ENCODE results near the gene PRR5L.
A peak's percentile ranks its signal among the peaks of the same experiment; 100 is the strongest.
"Not testable (repeated sequence)": the region's sequence is repeated elsewhere in the genome, so short reads cannot be mapped to it uniquely, and the experiment has no call there.

The PRR5L gene

DNA sequence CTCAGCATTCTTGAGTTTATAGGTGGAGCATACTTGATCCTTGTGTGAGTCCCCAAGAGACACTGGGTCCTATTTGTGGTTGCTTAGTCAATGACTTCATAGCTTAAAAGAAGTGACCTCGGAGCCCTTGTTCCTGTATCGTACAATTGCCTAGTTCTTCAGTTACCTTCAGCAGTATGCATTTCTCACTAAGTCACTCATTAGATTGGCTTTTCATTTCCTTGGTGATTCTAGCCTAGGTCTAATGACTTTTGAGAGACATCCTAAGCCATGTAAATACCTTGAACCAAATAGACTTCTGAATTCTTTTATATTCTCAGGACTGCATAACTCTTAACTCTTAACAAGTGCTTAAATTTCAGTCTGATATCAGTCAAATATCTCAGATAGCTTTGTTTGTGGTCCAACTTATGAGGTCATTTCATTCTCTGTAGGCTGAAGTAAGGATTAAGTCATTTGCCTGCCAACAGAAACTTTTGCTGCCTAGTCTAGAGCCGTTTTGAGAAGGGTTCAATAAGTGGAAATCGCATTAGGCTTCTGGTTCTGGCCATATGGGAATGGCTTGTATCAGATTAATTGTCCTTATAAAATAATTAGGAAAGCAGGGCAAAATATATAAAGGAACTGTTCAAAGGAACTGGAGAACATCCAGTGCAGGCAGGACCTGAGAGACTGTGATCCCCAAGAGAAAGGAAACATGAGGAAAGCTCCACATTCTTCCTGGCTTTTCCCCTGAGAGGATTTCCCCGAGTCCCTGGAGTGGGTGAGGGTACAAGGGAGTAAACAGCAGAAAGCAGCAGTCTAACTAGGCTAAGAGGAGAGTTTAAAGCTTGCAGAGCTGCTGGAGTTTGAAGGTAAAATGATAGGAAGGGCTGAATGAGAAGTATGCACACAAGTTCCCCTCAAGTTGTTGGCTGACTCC, 174.1 kb downstream of the PRR5L start:
- DNase-seq = no peak

DNA sequence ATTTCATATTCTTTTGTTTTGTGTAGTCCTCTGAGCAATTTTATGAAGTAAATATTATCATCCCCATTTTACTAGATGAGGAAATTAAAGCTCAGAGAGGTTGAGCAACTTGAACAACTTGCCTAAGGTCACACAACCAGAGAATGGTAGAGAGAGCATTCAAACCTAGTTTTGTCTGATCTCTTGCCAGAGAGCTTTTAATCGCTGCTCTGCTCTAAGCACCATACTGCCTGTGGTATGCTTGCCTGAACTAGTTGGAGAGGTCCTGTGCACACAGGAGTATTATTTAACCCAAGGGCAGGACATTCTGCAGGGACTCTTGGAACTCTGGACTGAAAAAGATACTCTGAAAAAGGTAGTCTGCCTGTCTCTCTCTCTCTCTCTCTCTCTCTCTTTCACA, 175.5 kb downstream of the PRR5L start:
- DNase-seq = no peak

DNA sequence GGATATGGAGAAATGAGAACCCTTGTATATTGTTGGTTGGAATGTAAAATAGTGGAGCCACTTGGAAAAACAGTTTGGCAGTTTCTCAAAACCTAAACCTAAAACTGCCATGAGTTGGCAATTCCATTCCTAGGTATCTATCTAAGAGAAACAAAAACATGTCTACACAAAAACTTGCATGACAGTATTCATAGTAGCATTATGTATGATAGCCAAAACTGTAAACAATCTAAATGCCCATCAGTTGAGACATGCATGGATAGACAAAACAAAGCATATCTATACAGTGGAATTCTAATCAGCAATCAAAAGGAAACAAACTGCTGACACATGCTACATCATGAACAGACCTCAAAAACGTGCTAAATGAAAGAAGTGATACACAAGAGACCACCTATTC, 179.1 kb downstream of the PRR5L start:
- no peak for DNase-seq

DNA sequence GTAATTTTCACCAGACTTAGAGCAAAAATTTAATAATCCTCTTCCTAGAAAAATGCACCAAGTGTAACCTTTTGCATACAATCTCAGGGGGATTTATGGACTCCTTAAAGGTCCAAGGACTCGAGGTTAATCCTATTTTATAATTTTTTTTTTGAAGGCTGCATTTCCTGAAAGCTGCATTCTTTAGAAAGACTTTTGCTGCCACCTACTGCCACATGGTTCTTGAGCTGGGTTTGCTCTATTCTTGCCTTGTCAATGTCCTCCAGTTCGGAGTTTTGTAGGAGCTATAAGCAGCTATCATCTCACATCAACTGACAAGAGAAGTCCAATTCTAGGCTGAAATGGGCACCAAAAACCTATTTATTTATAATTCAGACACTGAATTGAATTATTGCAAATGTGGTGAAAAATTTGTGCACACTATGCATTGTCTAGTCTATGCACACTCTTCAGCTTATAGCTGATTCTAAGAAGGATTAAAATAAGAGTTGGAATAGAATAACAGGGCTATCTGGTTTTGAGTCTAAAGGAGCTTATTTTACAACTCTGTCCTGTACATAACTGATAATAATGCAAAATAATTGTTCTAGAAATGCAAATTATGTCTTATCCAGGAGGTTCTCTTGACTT, 182.7 kb downstream of the PRR5L start:
- DNase-seq = peak; percentile 11

DNA sequence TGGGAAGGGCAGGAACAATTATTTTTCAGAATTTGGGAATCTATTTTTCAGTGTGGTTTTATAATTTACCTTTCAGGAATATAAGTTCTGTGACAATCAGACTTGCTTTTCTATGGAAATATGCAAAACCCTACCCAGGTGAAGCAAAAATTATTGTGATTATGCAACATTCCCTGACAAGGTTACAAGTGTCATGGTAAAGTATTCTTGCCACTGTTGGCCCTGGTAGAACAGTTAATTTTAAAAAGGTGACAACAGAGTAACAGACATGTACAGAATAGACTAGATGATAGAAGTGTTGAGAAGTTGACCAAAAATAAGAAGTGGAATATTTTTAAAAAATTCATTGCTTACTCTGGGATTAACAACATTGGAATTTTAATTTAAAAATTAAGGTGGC, 184.7 kb downstream of the PRR5L start:
- no peak for DNase-seq

DNA sequence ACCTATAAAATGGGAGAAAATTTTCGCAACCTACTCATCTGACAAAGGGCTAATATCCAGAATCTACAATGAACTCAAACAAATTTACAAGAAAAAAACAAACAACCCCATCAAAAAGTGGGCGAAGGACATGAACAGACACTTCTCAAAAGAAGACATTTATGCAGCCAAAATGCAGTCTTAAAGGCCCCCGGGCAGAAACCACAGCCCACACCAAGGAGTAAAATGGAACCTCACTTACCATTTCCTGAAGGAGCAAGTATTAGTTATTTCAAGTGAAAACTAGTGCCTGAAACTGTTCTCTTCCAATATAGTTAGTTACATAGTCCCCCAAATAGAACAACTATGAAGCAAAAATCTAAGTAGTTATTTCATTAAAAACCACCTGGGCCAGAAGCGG, 187.0 kb downstream of the PRR5L start:
- DNase-seq = not testable (repeated sequence)

DNA sequence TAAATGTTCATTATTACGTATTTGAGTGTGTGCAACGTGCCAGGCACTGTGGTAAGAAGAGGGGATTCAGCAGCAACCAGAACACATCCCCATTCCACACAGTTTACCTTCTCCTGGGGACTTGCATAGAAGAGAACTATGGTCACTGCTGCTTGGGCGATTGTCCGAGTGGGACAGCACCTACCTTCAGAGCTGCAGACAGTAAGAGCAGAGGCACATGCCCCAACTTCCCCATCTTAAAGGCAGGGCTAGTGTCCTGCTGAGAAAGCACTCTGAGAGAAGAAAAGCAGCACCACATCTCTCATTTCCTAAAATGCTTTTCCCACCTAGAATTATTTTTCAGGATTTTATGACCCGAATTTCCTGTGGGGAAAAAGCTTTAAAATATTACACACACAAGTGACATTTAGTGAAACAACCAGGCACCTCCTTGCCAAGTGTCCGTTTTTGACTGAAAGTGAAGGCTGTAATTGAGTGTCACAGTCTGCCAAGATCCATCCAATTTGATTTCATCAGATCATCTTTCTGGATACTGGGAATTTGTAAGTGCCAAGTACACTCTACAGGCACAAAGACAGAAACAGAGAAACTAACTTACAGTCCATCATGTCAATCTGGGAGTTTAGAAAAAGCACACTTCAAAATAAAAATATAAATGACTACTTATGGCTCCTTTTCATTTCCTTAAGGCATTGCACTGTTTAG, 189.4 kb downstream of the PRR5L start:
- DNase-seq = no peak

DNA sequence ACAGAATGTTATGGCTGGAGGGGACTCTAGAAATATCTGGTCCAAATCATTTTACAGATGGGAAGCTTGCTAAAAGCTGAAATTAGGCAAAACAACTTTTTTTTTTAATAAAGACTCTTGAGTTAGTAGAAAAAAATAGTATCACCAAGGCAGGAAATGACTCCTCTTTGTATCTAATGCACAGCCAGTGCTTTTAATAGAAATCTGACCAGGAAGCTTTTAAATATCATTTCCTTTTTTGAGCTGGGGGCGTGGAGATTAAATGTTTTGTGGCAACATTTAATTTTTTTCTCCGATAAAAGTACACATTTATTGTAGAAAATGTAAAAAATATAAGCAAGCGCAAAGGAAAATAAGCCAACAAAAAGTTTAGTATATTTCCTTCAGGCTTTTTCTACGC, 191.5 kb downstream of the PRR5L start:
- DNase-seq = no peak

DNA sequence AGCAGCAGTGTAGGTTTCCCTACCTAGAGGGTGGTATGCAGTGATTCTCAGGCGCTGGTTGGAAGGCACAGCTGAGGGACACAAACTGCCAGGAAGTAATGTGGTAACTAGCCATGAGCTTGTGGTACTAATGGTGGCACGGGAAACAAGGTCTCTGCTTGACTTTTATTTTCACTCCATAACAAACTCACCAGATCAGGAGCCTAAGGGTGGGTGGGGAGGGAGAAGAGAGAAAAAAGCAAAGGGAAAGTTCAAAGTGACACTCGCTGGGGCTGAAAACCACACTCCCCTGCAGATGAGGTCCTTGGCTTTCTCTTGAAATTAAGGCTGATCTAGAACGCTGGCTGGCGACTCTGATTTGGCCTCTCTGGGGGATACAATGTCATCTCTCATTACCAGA, 192.0 kb downstream of the PRR5L start:
- DNase-seq = no peak

DNA sequence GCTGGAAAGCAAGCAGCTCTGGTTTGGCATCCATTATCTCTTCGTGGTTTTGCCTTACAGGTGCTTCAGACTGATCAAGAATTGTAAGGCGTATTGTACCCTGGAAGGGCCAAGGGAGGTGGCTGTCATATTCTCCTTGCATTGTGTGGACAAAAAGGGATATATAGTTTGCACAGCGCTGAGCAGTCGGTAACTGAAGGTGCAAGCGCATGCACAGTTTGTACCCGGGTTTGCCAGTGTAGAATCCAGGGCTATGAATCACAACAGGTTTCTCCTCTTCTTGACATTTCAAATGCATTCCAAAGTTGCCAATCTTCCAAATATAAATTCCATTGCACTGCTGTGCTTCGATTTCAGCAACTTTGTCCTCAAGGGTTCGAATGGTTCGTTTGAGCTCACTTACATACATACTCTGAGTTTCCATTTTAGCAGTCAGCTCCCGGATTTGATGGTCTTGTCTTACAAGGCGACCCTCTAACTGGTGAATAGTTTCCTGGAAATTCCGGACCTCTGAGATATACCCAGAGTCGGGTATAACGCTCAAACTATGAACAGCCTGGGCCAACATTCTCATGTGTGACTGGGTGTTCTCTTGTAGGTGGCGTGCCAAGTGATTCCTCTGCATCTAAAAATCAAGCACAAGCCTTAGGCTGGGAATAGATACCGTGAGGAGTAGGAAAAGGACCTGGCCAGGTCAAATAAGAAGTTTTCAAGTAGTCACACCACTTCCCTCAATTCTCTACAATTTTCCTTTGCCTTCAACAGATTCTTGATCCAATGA, 194.1 kb downstream of the PRR5L start:
- DNase-seq = no peak

DNA sequence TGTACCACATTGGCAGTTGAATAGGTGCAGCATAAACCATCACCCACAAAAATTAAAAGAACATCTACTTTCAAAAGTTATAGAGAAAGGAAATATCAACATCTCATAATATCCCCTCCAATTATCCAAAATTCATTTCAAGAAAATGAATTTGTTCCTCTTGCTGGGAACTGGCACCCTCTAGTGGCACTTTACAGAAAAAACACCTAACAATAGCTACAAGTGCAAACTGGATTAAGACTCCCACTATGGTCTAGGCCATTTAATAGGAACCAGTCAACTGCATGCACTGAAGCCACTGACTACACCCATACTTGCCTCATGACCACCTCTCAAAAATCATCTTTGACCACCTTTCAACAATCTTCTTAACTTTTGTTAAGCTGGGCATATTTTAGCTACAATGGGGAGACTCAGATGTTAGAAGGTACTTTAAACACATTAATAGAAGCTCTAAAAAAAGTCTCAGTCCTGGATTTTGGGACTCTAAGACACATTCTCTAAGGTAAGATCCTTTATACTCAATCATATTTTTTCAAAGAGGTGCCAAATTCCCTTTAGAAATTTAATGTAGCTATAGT, 196.7 kb downstream of the PRR5L start:
- DNase-seq = peak; percentile 41

DNA sequence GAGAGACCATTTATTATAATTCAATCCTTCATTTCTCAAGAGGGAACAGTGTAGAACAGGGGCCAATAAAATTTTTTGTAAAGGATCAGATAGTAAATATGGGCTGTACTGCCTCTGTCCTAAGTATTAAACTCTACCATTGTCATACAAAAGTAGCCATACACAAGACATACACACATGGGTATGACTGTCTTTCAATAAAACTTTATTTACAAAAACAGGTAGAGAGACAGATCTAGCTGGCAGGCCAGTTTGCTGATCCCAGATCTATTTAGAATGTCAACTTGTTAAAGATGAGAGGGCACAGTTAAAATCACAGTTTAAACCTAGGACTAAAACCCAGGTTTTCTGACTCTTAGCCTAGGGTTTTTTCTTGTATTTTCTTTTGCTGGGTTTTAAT, 197.2 kb downstream of the PRR5L start:
- DNase-seq = no peak

DNA sequence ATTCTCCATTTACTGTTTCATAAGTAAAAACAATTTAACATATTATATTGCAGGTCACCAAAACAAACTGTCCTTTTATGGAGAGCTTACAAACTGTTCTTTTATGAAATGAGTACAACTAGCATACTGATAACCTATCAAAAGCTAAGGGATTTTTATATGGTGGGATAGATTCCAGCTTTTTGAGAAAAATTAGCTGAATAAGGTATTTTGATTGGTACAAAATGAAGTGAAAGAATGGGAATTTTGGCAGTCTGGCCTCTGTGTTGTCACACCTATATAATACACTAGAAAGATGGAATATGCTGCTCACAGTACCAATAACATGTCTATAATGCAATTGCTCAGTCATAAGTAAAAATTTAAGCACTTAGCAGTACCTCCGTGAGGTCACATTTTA, 202.6 kb downstream of the PRR5L start:
- DNase-seq = no peak

DNA sequence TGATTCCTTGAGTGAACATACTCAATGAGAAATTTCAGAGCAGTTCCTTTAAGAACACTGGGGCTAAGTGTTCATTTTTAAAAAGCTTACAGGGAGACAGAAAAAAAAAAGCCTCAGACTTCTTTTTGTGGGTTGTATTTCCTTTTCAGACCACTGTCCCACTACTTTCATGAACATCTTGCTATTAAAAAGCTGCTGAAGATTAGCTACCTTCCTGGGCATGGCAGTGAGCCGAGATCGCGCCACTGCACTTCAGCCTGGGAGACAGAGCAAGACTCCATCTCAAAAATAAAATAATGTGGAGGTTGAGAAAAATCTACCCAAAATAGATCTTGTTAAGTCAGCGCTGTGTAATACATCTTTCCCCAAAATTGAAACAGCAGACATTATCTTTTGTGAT, 203.2 kb downstream of the PRR5L start:
- DNase-seq = no peak

DNA sequence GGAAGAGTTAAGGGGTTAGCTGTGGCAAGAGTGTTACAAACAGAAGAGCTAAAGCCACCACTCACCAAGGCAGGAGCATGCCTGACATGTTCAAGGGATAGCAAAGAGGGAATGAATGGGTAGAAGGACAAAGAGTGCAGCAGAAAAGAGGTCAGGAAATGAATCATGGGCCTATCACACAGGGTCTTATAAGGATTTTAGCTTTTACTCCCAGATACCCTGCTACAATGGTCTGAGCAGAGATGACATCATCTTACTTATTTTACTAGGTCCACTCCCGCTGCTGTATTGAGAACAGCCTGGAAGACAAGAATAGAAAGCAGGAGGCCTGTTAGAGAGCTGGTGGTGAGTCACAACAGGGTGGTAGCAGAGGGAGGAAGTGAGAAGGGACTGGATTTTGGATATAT, 204.2 kb downstream of the PRR5L start:
- no peak for DNase-seq

DNA sequence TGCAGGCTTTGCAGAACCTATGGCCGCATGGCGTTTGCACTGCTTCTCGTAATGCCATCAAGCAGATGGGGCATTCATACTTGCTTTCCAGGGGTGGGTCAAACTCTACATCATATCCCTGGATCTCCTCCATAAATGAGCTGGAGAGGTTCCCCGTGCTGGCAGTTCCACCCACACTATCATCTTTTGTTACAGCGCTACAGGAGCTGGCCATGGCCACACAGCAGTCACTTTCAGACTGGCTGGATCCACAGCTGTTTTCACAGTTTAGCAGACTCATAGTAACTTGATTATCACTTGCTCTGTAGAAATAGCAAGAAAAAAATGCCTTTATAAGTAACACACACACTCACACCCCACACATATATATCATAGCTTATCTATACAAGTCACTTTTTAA, 205.1 kb downstream of the PRR5L start:
- DNase-seq = no peak

DNA sequence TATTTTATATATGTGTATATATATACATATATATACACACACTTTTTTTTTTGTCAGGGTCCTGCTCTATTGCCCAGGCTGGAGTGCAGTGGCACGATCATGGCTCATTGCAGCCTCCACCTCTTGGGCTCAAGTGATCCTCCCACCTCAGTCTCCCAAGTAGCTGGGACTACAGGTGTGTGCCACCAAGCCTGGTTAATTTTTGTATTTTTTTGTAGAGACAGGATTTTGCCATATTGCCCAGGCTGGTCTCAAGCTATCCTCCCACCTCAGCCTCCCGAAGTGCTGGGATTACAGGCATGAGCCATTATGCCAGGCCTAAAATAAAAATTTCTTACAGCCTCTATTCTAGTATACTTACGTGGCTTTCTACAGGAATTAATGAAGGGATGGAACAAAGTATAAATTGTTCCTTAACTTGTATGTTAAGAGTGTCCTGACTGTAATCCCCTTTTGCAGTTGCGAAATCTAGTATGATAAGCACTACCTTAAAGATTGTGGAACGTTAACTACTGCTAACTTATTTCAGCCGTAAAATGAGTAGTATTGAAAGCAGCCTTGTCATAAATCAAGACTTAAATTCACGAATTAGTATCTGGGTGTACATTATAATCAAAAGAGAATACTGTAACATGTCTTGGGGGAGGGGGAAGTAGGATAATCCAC, 211.9 kb downstream of the PRR5L start:
- no peak for DNase-seq

DNA sequence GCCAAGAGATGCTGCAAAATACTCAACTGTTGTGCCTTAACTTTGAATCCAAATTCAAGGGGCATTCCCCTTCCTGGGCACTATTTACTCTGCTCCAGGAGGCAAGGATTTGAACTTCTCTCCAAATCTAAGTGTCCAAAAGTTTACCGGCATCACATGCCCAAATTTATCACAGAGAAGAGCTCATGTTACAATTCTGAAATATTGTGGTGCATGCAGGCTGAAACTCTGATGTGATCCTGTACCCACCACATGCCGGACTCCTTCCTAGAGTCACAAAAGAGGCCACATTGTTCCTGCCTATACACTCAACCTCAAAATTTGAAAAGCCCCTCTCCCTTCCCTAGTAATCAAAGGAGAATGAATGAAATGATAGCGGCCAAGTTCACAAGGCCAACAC, 212.7 kb downstream of the PRR5L start:
- DNase-seq = no peak

DNA sequence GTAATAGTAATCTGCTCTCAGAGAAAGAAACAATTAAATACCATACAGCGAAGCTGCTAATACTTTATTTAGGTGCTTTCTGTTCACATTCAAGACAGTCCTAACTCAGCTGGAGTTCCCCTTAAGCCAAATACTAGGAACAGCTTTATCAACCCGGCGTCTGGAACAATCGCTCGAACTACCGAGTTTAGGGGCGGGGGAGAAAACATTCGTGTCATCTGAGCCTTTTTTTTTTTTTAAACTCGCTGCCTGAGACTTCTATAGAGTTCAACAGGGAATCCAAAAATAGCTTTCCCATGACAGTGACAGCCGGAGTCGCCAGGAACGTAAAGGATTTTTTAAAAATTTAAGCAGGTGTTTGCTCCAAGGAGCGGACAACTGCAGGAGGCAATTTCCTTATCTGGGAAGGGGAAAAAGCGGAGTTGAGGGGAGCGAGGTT, 213.1 kb downstream of the PRR5L start:
- DNase-seq = no peak

DNA sequence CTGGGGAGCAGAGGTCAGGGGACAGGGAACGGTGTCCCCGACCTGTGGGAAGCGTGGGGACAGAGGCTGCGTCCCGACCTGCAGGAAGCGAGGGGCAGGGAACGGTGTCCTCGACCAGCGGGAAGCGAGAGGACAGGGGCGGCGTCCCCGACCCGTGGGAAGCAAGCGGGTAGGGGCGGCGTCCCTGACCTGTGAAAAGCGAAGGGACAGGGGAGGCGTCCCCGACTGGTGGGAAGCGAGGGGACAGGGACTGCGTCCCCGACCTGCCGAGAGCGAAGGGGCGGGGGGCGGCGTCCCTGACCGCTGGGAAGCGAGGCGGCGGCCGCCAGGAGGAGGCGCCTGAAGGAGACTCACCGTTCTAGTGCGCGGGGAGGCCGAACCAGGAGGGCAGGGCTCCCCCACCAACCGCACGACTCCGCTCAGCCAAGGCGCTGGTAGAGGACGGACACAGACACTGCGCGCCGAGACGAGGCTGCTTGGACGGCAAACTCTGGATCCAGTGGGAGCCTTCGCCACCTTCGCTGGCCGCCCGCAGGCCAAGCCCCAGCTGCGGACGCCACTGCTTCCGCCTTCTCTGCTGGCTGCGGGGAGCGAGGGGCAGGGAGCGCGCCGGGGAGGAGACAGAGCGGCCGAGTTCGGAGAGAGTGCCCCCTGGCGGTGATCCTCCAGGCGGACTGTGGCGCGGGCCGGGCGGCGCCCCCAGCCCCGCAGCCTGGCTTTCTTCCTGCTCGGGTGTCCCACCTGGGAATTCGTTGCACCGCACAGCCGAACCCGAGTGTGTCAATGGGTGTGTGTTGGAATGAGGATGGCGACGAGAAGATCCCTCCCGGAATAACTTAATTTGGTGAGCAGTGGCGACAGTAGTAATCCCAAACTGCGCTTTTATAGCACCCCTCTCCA, 213.9 kb downstream of the PRR5L start, which contains the start of gene TRAF6:
TRAF6 (minus strand) TSS at position 579 of the 900 bp plus-strand sequence. CDS start 8,757 bp downstream, outside the sequence.
- DNase-seq = peak; percentile 74

DNA sequence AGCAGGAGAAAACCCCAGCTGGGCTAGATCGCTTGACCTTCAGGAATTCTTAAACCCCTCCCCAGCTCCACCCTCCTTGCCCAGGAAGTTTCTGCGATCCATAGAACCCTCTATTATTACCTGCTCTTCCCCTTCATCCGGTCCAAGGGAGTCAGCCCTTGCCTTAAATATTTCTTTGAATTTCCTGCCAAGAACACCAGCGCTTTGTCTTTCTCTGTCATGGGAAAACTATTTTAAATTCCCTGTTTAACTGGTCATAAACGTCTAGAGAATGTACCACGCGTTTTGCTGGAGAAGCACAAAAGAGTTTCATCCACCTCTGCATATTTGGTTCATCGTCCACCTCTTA, 214.5 kb downstream of the PRR5L start:
- DNase-seq = no peak
